Keratinocyte (primary cell): ENCODE measurements around the gene WNT3. TPM values are rescaled to one million over a fixed set of nuclear protein-coding genes. Genes with fewer than 3 reads are reported as not detected.

Experiments
- DNase-seq: peaks from one replicate; pipeline ENCODE4 v3.0.0-alpha.2; 2011; ENCODE audit warnings: low read depth, missing footprints, low spot score
- FAIRE-seq: peaks from 2 replicates; lab custom pipeline; 2011; peaks lifted over from hg19 to GRCh38; lab: Jason Lieb, UNC
- H2AFZ ChIP-seq: 2 replicates; pipeline ENCODE4 v1.6.0; 2012; ENCODE audit warnings: low read length, control low read depth, inconsistent platforms; ENCODE audit not compliant: control insufficient read depth
- H3K27ac ChIP-seq: 2 replicates; pipeline ENCODE4 v1.5.1; 2011; ENCODE audit warnings: low read length; ENCODE audit not compliant: control insufficient read depth, insufficient read depth
- H3K27me3 ChIP-seq: 3 replicates; pipeline ENCODE4 v1.6.0; 2011; ENCODE audit warnings: low read length; ENCODE audit not compliant: control insufficient read depth, insufficient read depth; ENCODE audit errors: extremely low read depth
- H3K36me3 ChIP-seq, 2 experiments: 2 replicates in 1 of 2; 3 replicates in 1 of 2; pipeline ENCODE4 v1.5.1; 2011; ENCODE audit warnings: low read length in 2 of 2, mild to moderate bottlenecking in 1 of 2; ENCODE audit not compliant: control insufficient read depth in 2 of 2, insufficient read depth in 2 of 2; ENCODE audit errors: extremely low read depth in 1 of 2
- H3K4me1 ChIP-seq: 3 replicates; pipeline ENCODE4 v1.5.1; 2011; ENCODE audit warnings: low read length; ENCODE audit not compliant: control insufficient read depth, insufficient read depth; ENCODE audit errors: extremely low read depth
- H3K4me2 ChIP-seq: 3 replicates; pipeline ENCODE4 v1.6.0; 2011; ENCODE audit warnings: low read depth, low read length; ENCODE audit not compliant: control insufficient read depth, insufficient read depth; ENCODE audit errors: extremely low read depth
- H3K4me3 ChIP-seq, 3 experiments: fragments of 200-600 bp in 1 of 3; sonication (generic) in 1 of 3; 2 replicates in 2 of 3; 3 replicates in 1 of 3; pipeline ENCODE4 v1.5.1; 2011 to 2016; ENCODE audit warnings: low read length in 3 of 3, mild to moderate bottlenecking in 3 of 3, control low read depth in 2 of 3, inconsistent platforms in 1 of 3, low read depth in 1 of 3, mixed read lengths in 1 of 3, mixed run types in 1 of 3, moderate library complexity in 1 of 3; ENCODE audit not compliant: control insufficient read depth in 2 of 3, insufficient read depth in 2 of 3; ENCODE audit errors: extremely low read depth in 1 of 3
- H3K79me2 ChIP-seq: 2 replicates; pipeline ENCODE4 v1.6.0; 2012; ENCODE audit warnings: low read length; ENCODE audit not compliant: control insufficient read depth, insufficient read depth
- H3K9ac ChIP-seq: 3 replicates; pipeline ENCODE4 v1.6.0; 2011; ENCODE audit warnings: low read length; ENCODE audit not compliant: control insufficient read depth, insufficient read depth; ENCODE audit errors: extremely low read depth
- H3K9me1 ChIP-seq: 3 replicates; pipeline ENCODE4 v1.6.0; 2011; ENCODE audit warnings: low read length; ENCODE audit not compliant: control insufficient read depth, insufficient read depth; ENCODE audit errors: extremely low read depth
- H3K9me3 ChIP-seq: 2 replicates; pipeline ENCODE4 v1.5.1; 2012; ENCODE audit warnings: low read depth, low read length; ENCODE audit not compliant: control insufficient read depth
- H4K20me1 ChIP-seq: 3 replicates; pipeline ENCODE4 v1.6.0; 2011; ENCODE audit warnings: low read length; ENCODE audit not compliant: control insufficient read depth, insufficient read depth; ENCODE audit errors: extremely low read depth
- CTCF ChIP-seq, 3 experiments: IDR thresholded peaks in 1 of 3; conservative IDR thresholded peaks in 1 of 3; optimal IDR thresholded peaks in 1 of 3; 2 replicates in 2 of 3; 3 replicates in 1 of 3; pipeline versions ENCODE3 to v1.5.1; 2011; ENCODE audit warnings: low read length in 3 of 3, mild to moderate bottlenecking in 3 of 3, moderate library complexity in 2 of 3, control low read depth in 1 of 3, inconsistent platforms in 1 of 3; ENCODE audit not compliant: insufficient read depth in 2 of 3; ENCODE audit errors: extremely low read depth in 1 of 3
- EZH2 ChIP-seq: IDR thresholded peaks from one replicate; pipeline ENCODE4 v1.6.1; 2012; ENCODE audit warnings: inconsistent platforms, mild to moderate bottlenecking, low read length, moderate library complexity
- dilution Hi-C: fragments of 300-500 bp; cut with MboI; formaldehyde crosslinking; loops from one replicate; pipeline ENCODE4 v1.7.0; 2020; ENCODE audit warnings: low sequenced_read_pairs; ENCODE audit not compliant: extremely low pct_ligation_motif_present
- polyA plus RNA-seq, 5 experiments: library from polyadenylated mRNA; depleted of rRNA in 3 of 5; stranded (reverse) in 3 of 5; stranded (forward) in 1 of 5; unstranded in 1 of 5; fragments of >200 nt; gene quantifications; 1 replicate in 1 of 5; 2 replicates in 3 of 5; 3 replicates in 1 of 5; pipeline versions ENCODE4 v1.2.1 to v1.2.3, GENCODE V29; 2011 to 2012; ENCODE audit warnings: missing spikeins in 2 of 5, low read depth in 1 of 5, low replicate concordance in 1 of 5

Gene WNT3
- polyA plus RNA-seq, 1 donor (not counting 4 experiments of a cell fraction or from before 2014, with no cell fraction given): 1.9 TPM

DNA sequence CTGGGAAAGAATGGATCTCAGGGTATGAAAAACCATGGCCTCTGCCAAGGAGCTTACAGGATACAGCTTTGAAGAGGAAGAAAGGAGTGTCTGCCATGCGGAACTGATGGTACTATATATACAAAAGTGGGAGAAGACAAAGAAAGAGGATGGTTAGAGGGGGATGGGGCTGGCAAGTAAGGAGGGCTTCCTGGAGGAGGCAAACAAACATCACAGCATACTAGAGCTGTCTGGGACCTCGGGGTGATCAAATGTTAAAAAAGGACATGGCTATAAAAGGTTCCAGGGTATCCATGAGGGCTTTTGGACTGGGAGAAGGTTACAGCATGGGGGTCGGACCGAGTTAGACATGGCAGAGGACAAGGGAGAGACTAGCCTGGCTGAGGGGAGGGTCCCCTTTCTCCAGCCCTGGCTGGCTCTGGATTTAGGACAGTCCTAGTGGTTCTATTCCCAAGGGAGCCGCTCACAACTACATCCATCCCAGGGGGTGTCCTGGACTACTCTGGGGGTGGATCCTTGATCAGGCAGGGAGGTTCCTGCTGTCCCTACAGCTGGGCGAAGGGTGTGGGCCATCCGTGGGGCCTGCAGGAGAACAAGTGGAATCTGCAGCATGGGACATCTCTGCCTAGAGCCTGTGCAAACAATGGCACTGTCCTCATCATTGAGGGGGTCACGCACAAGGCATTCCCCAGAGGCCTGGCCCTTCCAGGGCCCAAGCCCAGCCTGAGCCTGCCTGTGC lies 45.1 kb upstream of the WNT3 start:
- no peak overlapping the region for H2AFZ ChIP-seq
- FAIRE-seq: no peak
- no peak overlapping the region for H3K27ac ChIP-seq
- no peak for DNase-seq
- H3K27me3 ChIP-seq: no peaks in the 10 kb centered on the region
- H3K9me3 ChIP-seq: no peaks in the 10 kb centered on the region
- H3K9me1 ChIP-seq: no peaks in the 10 kb centered on the region
- TF ChIP-seq EZH2 (no peak), CTCF (optimal IDR thresholded peaks at IDR 0.05 in 1 of 3, IDR thresholded peaks at IDR 0.05 in 1 of 3, conservative IDR thresholded peaks at IDR 0.05 in 1 of 3; ENCODE audit: extremely low read depth in 1 of 3, insufficient read depth in 2 of 3, low read length in 3 of 3) (no peak)
- no peak overlapping the region for H3K9ac ChIP-seq
- H3K36me3 ChIP-seq: no peaks in the 10 kb centered on the region
- no peak overlapping the region for H3K4me3 ChIP-seq
- dilution Hi-C loops: no loop called here
- H3K4me1 ChIP-seq: no peaks in the 10 kb centered on the region
- H3K4me2 ChIP-seq: no peak overlapping the region
- no peaks in the 10 kb centered on the region for H4K20me1 ChIP-seq
- H3K79me2 ChIP-seq: no peaks in the 10 kb centered on the region

GRCh38 chr17:46862949-46863348 lies 44.5 kb upstream of the WNT3 start:
- dilution Hi-C loops: no loop called here
- H3K36me3 ChIP-seq: no peaks in the 10 kb centered on the region
- no peaks in the 10 kb centered on the region for H3K4me1 ChIP-seq
- DNase-seq (no peak), FAIRE-seq (no peak)
- H3K9me3 ChIP-seq: no peaks in the 10 kb centered on the region
- TF ChIP-seq EZH2 (no peak), CTCF (optimal IDR thresholded peaks at IDR 0.05 in 1 of 3, IDR thresholded peaks at IDR 0.05 in 1 of 3, conservative IDR thresholded peaks at IDR 0.05 in 1 of 3; ENCODE audit: extremely low read depth in 1 of 3, insufficient read depth in 2 of 3, low read length in 3 of 3) (no peak)
- H3K27ac ChIP-seq: no peak overlapping the region
- no peak overlapping the region for H3K9ac ChIP-seq
- no peak overlapping the region for H2AFZ ChIP-seq
- H3K4me3 ChIP-seq: no peak overlapping the region
- H3K4me2 ChIP-seq: no peak overlapping the region
- no peaks in the 10 kb centered on the region for H3K79me2 ChIP-seq
- no peaks in the 10 kb centered on the region for H3K9me1 ChIP-seq
- no peaks in the 10 kb centered on the region for H3K27me3 ChIP-seq
- H4K20me1 ChIP-seq: no peaks in the 10 kb centered on the region
